Mononuclear cell (primary cell): ENCODE results near the gene IL17RE. TPM values are rescaled to one million over a fixed set of nuclear protein-coding genes. Genes with fewer than 3 reads are reported as not detected.

ENCODE experiments used
- total RNA-seq: library from RNA; depleted of rRNA; stranded (reverse); fragments of >200 nt; gene quantifications from one replicate; pipeline ENCODE4 v1.2.3, GENCODE V29; 2012

Gene IL17RE
- total RNA-seq, 1 donor, result 0.10 TPM

Other genes with a start within 250 kb of the IL17RE start
- not detected for gene CPNE9, start 199.0 kb upstream of the IL17RE start, total RNA-seq
- gene BRPF1, start 171.1 kb upstream of the IL17RE start, total RNA-seq, result 40.9 TPM
- gene OGG1, start 152.9 kb upstream of the IL17RE start, total RNA-seq, result 7.8 TPM
- 24.7 TPM for gene CAMK1, start 132.9 kb upstream of the IL17RE start, total RNA-seq
- 28.8 TPM for gene TADA3, start 110.4 kb upstream of the IL17RE start, total RNA-seq
- gene ARPC4, start 109.8 kb upstream of the IL17RE start, total RNA-seq, result 284 TPM
- gene TTLL3, start 92.6 kb upstream of the IL17RE start, total RNA-seq, result 44.6 TPM
- 5.7 TPM for gene RPUSD3, start 58.8 kb upstream of the IL17RE start, total RNA-seq
- not detected for gene CIDEC, start 22.6 kb upstream of the IL17RE start, total RNA-seq
- 15.0 TPM for gene JAGN1, start 12.2 kb upstream of the IL17RE start, total RNA-seq
- gene IL17RC, start 14.2 kb downstream of the IL17RE start, total RNA-seq, result 2.7 TPM
- 7.2 TPM for gene CRELD1, start 31.0 kb downstream of the IL17RE start, total RNA-seq
- 3.9 TPM for gene PRRT3, start 49.6 kb downstream of the IL17RE start, total RNA-seq
- gene EMC3, start 84.0 kb downstream of the IL17RE start, total RNA-seq, result 77.1 TPM
- gene FANCD2, start 123.6 kb downstream of the IL17RE start, total RNA-seq, result 15.7 TPM
- gene FANCD2OS, start 205.4 kb downstream of the IL17RE start, total RNA-seq, result not detected
- gene BRK1, start 212.8 kb downstream of the IL17RE start, total RNA-seq, result 73.0 TPM
- gene VHL, start 238.9 kb downstream of the IL17RE start, total RNA-seq, result 75.0 TPM